DMS53 (cell line): ENCODE data around the gene ARID5A.
"Not testable (repeated sequence)": the region's sequence is repeated elsewhere in the genome, so short reads cannot be mapped to it uniquely, and the experiment has no call there.

ENCODE experiments used
- DNase-seq: peaks from one replicate; lab custom pipeline; 2025; lab: John Stamatoyannopoulos, UW

Gene ARID5A

GRCh38 chr2:96536445-96537065 lies at the start of gene ARID5A:
ARID5A (plus strand) TSS chr2:96536752; CDS start chr2:96536827, 75 bp downstream.
- peak; percentile 98 for DNase-seq

GRCh38 chr2:96489261-96489660 lies 47.3 kb upstream of the ARID5A start:
- DNase-seq, result no peak

- no peak for DNase-seq
These were observed 46.9 kb upstream of the ARID5A start for GRCh38 chr2:96489663-96490062.

GRCh38 chr2:96491860-96492497 lies 44.6 kb upstream of the ARID5A start:
- no peak for DNase-seq

- no peak for DNase-seq
These were observed 43.5 kb upstream of the ARID5A start for GRCh38 chr2:96493072-96493471.

- DNase-seq, result no peak
These were observed 42.4 kb upstream of the ARID5A start for GRCh38 chr2:96494188-96494587.

- DNase-seq, result no peak
These were observed 40.4 kb upstream of the ARID5A start for GRCh38 chr2:96495982-96496629.

GRCh38 chr2:96498021-96498431 lies 38.5 kb upstream of the ARID5A start:
- DNase-seq, result no peak

GRCh38 chr2:96498611-96499010 lies 37.9 kb upstream of the ARID5A start:
- not testable (repeated sequence) for DNase-seq

GRCh38 chr2:96499061-96499960 lies 37.2 kb upstream of the ARID5A start:
- DNase-seq, result no peak

- no peak for DNase-seq
These were observed 36.0 kb upstream of the ARID5A start for GRCh38 chr2:96500385-96501066.

GRCh38 chr2:96501471-96501874 lies 35.1 kb upstream of the ARID5A start:
- DNase-seq, result no peak

GRCh38 chr2:96501886-96502810 lies 34.4 kb upstream of the ARID5A start:
- no peak for DNase-seq

- peak; percentile 43 for DNase-seq
These were observed 33.5 kb upstream of the ARID5A start for GRCh38 chr2:96502891-96503636.

- DNase-seq, result no peak
These were observed 32.8 kb upstream of the ARID5A start for GRCh38 chr2:96503637-96504243.

GRCh38 chr2:96505231-96505889 lies 31.2 kb upstream of the ARID5A start, which contains the start of gene NEURL3:
NEURL3 (minus strand) TSS chr2:96505357; CDS start chr2:96505286, 71 bp downstream.
- DNase-seq, result peak; percentile 97

GRCh38 chr2:96506016-96506906 lies 30.3 kb upstream of the ARID5A start:
- no peak for DNase-seq

GRCh38 chr2:96506907-96507240 lies 29.7 kb upstream of the ARID5A start:
- no peak for DNase-seq
